OCI-LY3 (cell line): ENCODE data around the gene SNU13.

ENCODE experiments used
- EZH2phosphoT487 ChIP-seq: fragments of 200-600 bp; shearing (Covaris generic); IDR thresholded peaks from 2 replicates; pipeline ENCODE4 v1.6.1; 2018; ENCODE audit warnings: antibody characterized with exemption, mixed run types, low read depth
- TF ChIP-seq, protein P1 (sequence below): fragments of 200-600, 300-600 bp; sonication (generic); IDR thresholded peaks from 2 replicates; pipeline ENCODE4 v1.5.1; 2014; ENCODE audit warnings: antibody characterized with exemption, low read length, low read depth

DNA sequence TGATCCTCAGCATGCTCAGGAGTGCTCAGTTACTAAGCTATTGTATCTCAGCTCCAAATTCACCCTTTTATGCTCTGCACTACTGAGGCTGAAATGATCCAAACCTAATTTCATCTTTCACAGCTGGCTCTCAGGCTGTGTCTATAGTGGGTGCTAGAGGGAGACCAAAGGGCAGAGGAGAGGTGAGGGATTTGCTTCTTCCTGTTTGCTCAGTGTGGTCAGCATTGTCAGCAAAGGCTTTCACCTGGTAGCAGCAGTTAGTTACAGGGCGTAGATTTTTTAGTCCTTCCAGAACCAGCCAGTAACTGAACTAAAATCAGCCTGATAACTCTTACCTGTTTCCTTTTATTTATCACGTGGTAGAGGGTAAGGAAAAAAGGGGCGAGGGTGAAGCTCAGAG, 34.3 kb downstream of the SNU13 start:
- TF ChIP-seq, protein P1, sequence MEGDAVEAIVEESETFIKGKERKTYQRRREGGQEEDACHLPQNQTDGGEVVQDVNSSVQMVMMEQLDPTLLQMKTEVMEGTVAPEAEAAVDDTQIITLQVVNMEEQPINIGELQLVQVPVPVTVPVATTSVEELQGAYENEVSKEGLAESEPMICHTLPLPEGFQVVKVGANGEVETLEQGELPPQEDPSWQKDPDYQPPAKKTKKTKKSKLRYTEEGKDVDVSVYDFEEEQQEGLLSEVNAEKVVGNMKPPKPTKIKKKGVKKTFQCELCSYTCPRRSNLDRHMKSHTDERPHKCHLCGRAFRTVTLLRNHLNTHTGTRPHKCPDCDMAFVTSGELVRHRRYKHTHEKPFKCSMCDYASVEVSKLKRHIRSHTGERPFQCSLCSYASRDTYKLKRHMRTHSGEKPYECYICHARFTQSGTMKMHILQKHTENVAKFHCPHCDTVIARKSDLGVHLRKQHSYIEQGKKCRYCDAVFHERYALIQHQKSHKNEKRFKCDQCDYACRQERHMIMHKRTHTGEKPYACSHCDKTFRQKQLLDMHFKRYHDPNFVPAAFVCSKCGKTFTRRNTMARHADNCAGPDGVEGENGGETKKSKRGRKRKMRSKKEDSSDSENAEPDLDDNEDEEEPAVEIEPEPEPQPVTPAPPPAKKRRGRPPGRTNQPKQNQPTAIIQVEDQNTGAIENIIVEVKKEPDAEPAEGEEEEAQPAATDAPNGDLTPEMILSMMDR: no peak
- TF ChIP-seq EZH2phosphoT487: no peak
